Suprapubic skin (tissue), 4 donors: ENCODE data around the gene CRNKL1.

Experiments used
- CTCF ChIP-seq, 2 donors: fragments of 200-600 bp in 1 of 2; fragments of 450-650 bp in 1 of 2; sonication (generic) in 1 of 2; IDR thresholded peaks; one replicate each; pipeline ENCODE4 v1.5.1; 2016 to 2019; ENCODE audit warnings: antibody characterized with exemption in 2 of 2, mild to moderate bottlenecking in 1 of 2, moderate library complexity in 1 of 2
- EP300 ChIP-seq: sonication (generic); formaldehyde crosslinking; IDR thresholded peaks from one replicate; pipeline ENCODE4 v1.6.1; 2017; ENCODE audit warnings: antibody characterized with exemption
- POLR2A ChIP-seq, 2 donors: fragments of 450-650 bp; IDR thresholded peaks; one replicate each; pipeline ENCODE4 v1.6.1; 2017; ENCODE audit warnings: antibody characterized with exemption in 2 of 2, mild to moderate bottlenecking in 2 of 2, moderate library complexity in 2 of 2
- POLR2AphosphoS5 ChIP-seq, 3 donors: sonication (generic); formaldehyde crosslinking; IDR thresholded peaks; one replicate each; pipeline ENCODE4 v1.6.1; 2017; ENCODE audit warnings: antibody characterized with exemption in 3 of 3

GRCh38 chr20:20073801-20074371, 21.6 kb upstream of the CRNKL1 start:
- TF ChIP-seq CTCF (IDR thresholded peaks at IDR 0.05) (no peak), POLR2A (IDR thresholded peaks at IDR 0.05) (no peak), POLR2AphosphoS5 (IDR thresholded peaks at IDR 0.05) (no peak), EP300 (no peak)
